CD1c-positive myeloid dendritic cell (primary cell): ENCODE measurements around the gene PFKP.
"Not testable (repeated sequence)": the region's sequence is repeated elsewhere in the genome, so short reads cannot be mapped to it uniquely, and the experiment has no call there.

ENCODE experiments used
- DNase-seq: peaks from one replicate; pipeline ENCODE4 v3.0.0-alpha.2; 2016; ENCODE audit errors: extremely low spot score

The PFKP gene

GRCh38 chr10:3046981-3047547 lies 20.3 kb upstream of the PFKP start:
- DNase-seq, result no peak

- DNase-seq, result no peak
These were observed 19.8 kb upstream of the PFKP start for GRCh38 chr10:3047596-3047995.

- DNase-seq, result no peak
These were observed 19.0 kb upstream of the PFKP start for GRCh38 chr10:3048119-3049019.

- no peak for DNase-seq
These were observed 15.7 kb upstream of the PFKP start for GRCh38 chr10:3051692-3052091.

GRCh38 chr10:3053155-3053554 lies 14.2 kb upstream of the PFKP start:
- no peak for DNase-seq

GRCh38 chr10:3054183-3054850 lies 13.0 kb upstream of the PFKP start:
- no peak for DNase-seq

- no peak for DNase-seq
These were observed 12.5 kb upstream of the PFKP start for GRCh38 chr10:3054851-3055199.

GRCh38 chr10:3056280-3057037 lies 10.9 kb upstream of the PFKP start:
- DNase-seq, result no peak

GRCh38 chr10:3057946-3058345 lies 9.4 kb upstream of the PFKP start:
- no peak for DNase-seq

GRCh38 chr10:3059974-3060373 lies 7.4 kb upstream of the PFKP start:
- DNase-seq, result no peak

GRCh38 chr10:3060481-3060889 lies 6.9 kb upstream of the PFKP start:
- DNase-seq, result no peak

- not testable (repeated sequence) for DNase-seq
These were observed 5.9 kb upstream of the PFKP start for GRCh38 chr10:3061323-3061898.

GRCh38 chr10:3062502-3063186 lies 4.7 kb upstream of the PFKP start:
- DNase-seq, result no peak

- no peak for DNase-seq
These were observed 2.9 kb upstream of the PFKP start for GRCh38 chr10:3064423-3064822.

- DNase-seq, result no peak
These were observed 1.7 kb upstream of the PFKP start for GRCh38 chr10:3065622-3066021.

GRCh38 chr10:3066317-3067117 lies 831 bp upstream of the PFKP start:
- no peak for DNase-seq

- DNase-seq, result no peak
These were observed 471 bp downstream of the PFKP start for GRCh38 chr10:3067859-3068179.

GRCh38 chr10:3068201-3068967 lies 1.0 kb downstream of the PFKP start:
- DNase-seq, result peak; percentile 82

- DNase-seq, result peak; percentile 22
These were observed 1.8 kb downstream of the PFKP start for GRCh38 chr10:3068968-3069737.
